ENCODE results near the gene SFTPD. TPM values are rescaled to one million over a fixed set of nuclear protein-coding genes. Genes with fewer than 3 reads are reported as not detected.
A peak's percentile ranks its signal among the peaks of the same experiment; 100 is the strongest.

Gene SFTPD
- total RNA-seq, 1 donor, result 0.36 TPM

DNA sequence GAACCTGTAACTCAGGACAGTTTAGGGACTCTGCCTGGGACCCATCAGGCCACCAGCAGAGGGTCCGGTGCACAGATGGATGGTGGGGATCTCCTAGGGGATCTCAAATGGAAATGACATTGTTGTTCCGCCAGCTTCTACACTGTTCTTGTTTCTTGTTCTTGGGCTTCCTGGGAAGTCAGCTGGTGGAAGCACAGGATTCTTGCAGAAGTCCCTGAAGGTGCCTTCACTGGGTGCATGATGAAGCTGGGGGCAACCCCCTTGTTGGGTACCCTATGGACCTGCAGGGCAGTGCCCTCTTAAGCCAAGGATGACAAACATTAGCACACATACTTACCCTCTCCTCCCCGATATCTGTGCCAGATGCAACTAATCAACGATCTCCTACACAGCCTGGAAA lies 18.6 kb downstream of the SFTPD start:
- H2AFZ ChIP-seq (ENCODE audit: low read length), result no peak overlapping the region
- H4K20me1 ChIP-seq (ENCODE audit: insufficient read depth, low read length), result no peaks in the 10 kb centered on the region
- no peak overlapping the region for H3K4me2 ChIP-seq (ENCODE audit: insufficient read depth, low read length)
- no peak overlapping the region for H3K4me3 ChIP-seq (ENCODE audit: insufficient read depth, low read length)
- DNase-seq (ENCODE audit: insufficient read length, low spot score, missing footprints), result no peak
- H3K27me3 ChIP-seq (ENCODE audit: insufficient read depth, low read length), result peaks cover 21% of the 10 kb centered on the region
- H3K9me3 ChIP-seq (ENCODE audit: low read depth, low read length), result no peaks in the 10 kb centered on the region
- H3K79me2 ChIP-seq (ENCODE audit: insufficient read depth, low read length), result no peaks in the 10 kb centered on the region
- H3K36me3 ChIP-seq (ENCODE audit: insufficient read depth, low read length), result no peaks in the 10 kb centered on the region
- TF ChIP-seq, protein P1, sequence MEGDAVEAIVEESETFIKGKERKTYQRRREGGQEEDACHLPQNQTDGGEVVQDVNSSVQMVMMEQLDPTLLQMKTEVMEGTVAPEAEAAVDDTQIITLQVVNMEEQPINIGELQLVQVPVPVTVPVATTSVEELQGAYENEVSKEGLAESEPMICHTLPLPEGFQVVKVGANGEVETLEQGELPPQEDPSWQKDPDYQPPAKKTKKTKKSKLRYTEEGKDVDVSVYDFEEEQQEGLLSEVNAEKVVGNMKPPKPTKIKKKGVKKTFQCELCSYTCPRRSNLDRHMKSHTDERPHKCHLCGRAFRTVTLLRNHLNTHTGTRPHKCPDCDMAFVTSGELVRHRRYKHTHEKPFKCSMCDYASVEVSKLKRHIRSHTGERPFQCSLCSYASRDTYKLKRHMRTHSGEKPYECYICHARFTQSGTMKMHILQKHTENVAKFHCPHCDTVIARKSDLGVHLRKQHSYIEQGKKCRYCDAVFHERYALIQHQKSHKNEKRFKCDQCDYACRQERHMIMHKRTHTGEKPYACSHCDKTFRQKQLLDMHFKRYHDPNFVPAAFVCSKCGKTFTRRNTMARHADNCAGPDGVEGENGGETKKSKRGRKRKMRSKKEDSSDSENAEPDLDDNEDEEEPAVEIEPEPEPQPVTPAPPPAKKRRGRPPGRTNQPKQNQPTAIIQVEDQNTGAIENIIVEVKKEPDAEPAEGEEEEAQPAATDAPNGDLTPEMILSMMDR (IDR thresholded peaks at IDR 0.05; ENCODE audit: extremely low read depth, low read depth, low read length), result no peak
- no peaks in the 10 kb centered on the region for H3K4me1 ChIP-seq (ENCODE audit: insufficient read depth, low read length)
- H3K27ac ChIP-seq (ENCODE audit: low read depth, low read length), result no peak overlapping the region

DNA sequence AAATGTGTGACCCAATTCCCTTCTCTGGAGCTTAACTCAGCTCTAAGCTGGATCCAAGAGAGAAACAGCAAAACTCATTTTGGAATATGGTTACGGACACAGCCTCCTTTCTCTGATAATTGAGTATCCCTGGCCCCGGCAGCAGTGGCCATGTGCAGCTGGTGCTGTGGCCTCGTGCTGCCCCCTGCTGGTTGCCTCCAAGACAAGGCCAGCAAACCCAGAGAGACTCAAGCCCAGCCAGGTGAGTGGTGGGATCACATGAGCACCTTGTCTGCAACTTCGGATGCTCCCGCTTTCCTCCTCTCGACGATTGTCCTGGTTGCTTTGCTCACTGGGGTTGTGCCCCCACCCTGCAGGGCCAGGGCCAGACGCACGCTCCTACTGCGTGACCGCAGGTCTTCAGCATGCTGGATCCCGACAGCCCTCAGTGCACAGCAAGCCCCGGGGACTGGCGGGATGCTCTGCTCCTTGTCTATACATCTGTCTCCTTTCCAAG lies 19.4 kb downstream of the SFTPD start:
- Histone ChIP-seq H3K4me3 (ENCODE audit: insufficient read depth, low read length) (no peak overlapping the region), H3K4me1 (ENCODE audit: insufficient read depth, low read length) (no peaks in the 10 kb centered on the region), H3K4me2 (ENCODE audit: insufficient read depth, low read length) (peak overlapping the region; percentile 65), H3K36me3 (ENCODE audit: insufficient read depth, low read length) (no peaks in the 10 kb centered on the region), H4K20me1 (ENCODE audit: insufficient read depth, low read length) (no peaks in the 10 kb centered on the region), H3K79me2 (ENCODE audit: insufficient read depth, low read length) (no peaks in the 10 kb centered on the region), H3K27me3 (ENCODE audit: insufficient read depth, low read length) (peaks cover 21% of the 10 kb centered on the region), H3K9me3 (ENCODE audit: low read depth, low read length) (no peaks in the 10 kb centered on the region), H2AFZ (ENCODE audit: low read length) (peak overlapping the region; percentile 67), H3K27ac (ENCODE audit: low read depth, low read length) (no peak overlapping the region)
- DNase-seq (ENCODE audit: insufficient read length, low spot score, missing footprints), result peak; percentile 93
- TF ChIP-seq, protein P1 (IDR thresholded peaks at IDR 0.05; ENCODE audit: extremely low read depth, low read depth, low read length), result peak; percentile 89

DNA sequence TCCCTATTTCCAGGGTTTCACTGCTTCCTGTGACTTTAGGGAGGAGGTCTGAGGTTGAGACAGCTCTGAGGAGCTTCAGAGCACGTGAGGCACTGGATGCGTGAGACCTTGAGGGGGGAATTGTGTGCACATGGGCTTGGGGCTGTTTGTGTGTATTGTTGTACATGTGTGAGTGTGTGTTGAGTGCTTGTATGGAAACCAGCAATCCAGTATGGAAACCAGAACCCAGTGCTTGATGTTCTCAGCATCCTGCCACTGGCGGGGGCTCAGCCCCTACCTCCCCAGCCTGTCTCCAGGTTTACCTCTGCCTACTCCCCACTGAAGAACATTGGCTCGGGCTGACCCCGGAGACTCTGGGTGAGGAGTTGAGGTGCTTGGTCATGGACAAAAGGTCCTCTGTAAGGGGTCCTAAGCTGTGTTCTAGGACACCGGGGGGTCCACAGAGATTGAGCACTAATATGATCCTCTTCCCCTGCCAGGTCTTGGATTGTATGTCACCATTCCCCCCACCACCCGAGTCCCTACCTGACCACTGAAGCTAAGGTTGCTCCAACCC lies 20.8 kb downstream of the SFTPD start:
- Histone ChIP-seq H4K20me1 (ENCODE audit: insufficient read depth, low read length) (no peaks in the 10 kb centered on the region), H2AFZ (ENCODE audit: low read length) (no peak overlapping the region), H3K4me2 (ENCODE audit: insufficient read depth, low read length) (no peak overlapping the region), H3K27me3 (ENCODE audit: insufficient read depth, low read length) (peaks cover 21% of the 10 kb centered on the region), H3K79me2 (ENCODE audit: insufficient read depth, low read length) (no peaks in the 10 kb centered on the region), H3K4me1 (ENCODE audit: insufficient read depth, low read length) (no peaks in the 10 kb centered on the region), H3K4me3 (ENCODE audit: insufficient read depth, low read length) (no peak overlapping the region), H3K27ac (ENCODE audit: low read depth, low read length) (no peak overlapping the region), H3K9me3 (ENCODE audit: low read depth, low read length) (no peaks in the 10 kb centered on the region), H3K36me3 (ENCODE audit: insufficient read depth, low read length) (no peaks in the 10 kb centered on the region)
- TF ChIP-seq, protein P1 (IDR thresholded peaks at IDR 0.05; ENCODE audit: extremely low read depth, low read depth, low read length), result no peak
- DNase-seq (ENCODE audit: insufficient read length, low spot score, missing footprints), result no peak

DNA sequence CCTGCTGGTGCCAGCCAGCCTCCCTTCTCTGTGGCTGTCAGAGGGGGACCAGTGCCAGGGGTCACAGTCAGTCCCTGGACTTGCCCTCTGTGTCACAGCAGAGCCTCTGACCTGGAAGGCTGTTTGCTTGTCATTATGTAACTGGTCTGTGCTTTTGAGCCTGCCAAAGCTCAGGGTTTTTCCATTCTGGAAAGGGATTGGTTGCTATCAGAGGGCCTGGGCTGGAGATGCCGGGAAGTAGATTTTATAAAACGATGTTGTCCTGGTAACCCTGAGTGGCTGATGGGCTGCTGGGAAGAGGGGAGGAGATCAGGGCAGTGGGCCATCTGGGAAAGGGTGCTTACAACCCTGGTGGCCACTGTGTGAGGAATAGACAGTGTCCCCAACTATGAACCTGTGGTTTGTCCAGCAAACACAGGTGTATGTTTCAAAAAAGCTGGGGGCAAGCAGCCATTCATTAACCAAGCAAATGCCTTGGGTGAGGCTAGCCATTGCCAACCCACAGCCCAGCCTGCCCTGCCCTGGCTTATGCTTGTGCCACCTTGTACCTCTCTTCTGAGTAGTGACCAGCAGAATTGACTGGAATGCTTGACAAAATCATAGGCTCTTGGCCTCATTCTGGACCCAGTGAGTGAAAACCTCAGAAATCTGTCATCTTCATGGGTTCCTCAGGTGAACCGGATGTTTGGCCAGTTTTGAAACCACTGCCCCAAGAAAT lies 21.6 kb downstream of the SFTPD start:
- Histone ChIP-seq H2AFZ (ENCODE audit: low read length) (no peak overlapping the region), H3K4me3 (ENCODE audit: insufficient read depth, low read length) (no peak overlapping the region), H3K27ac (ENCODE audit: low read depth, low read length) (no peak overlapping the region), H3K36me3 (ENCODE audit: insufficient read depth, low read length) (no peaks in the 10 kb centered on the region), H3K4me1 (ENCODE audit: insufficient read depth, low read length) (no peaks in the 10 kb centered on the region), H3K9me3 (ENCODE audit: low read depth, low read length) (no peaks in the 10 kb centered on the region), H3K27me3 (ENCODE audit: insufficient read depth, low read length) (peaks cover 21% of the 10 kb centered on the region), H3K79me2 (ENCODE audit: insufficient read depth, low read length) (no peaks in the 10 kb centered on the region), H4K20me1 (ENCODE audit: insufficient read depth, low read length) (no peaks in the 10 kb centered on the region), H3K4me2 (ENCODE audit: insufficient read depth, low read length) (no peak overlapping the region)
- no peak for DNase-seq (ENCODE audit: insufficient read length, low spot score, missing footprints)
- TF ChIP-seq, protein P1 (IDR thresholded peaks at IDR 0.05; ENCODE audit: extremely low read depth, low read depth, low read length), result no peak
